ENCODE measurements around the gene LMCD1.
"Not testable (repeated sequence)": the region's sequence is repeated elsewhere in the genome, so short reads cannot be mapped to it uniquely, and the experiment has no call there.

The LMCD1 gene

DNA sequence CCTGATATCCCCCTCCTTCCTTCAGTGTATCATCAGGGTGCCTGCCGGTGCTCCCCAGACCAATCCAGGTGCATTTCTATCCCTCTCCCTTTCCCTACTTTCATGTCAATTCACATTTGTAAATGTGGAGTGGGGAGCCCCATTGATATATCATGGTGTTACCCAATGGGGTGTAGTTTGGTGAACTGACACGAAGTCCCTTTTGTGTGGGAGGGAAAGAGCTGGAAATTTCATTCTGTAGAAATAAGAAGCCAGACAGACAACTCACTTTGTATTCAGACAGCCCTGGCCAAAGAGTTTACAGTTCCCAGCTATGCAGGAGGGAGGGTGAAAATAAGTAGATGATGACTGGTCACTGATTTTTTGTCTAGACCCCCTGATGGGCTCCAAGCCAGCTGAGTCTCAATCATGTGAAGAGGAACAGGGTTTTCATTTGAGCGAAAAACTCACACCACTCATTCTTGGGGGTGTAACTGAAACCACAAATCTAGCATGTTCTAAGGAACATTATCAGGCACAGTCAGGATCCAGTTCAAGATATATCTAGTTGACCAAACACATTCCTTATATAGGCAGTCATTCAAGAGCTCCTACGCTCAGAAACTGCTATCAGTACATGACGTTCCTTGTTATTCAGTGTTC, 58.9 kb downstream of the LMCD1 start:
- DNase-seq (ENCODE audit: low read depth in 2 of 2): no peak

DNA sequence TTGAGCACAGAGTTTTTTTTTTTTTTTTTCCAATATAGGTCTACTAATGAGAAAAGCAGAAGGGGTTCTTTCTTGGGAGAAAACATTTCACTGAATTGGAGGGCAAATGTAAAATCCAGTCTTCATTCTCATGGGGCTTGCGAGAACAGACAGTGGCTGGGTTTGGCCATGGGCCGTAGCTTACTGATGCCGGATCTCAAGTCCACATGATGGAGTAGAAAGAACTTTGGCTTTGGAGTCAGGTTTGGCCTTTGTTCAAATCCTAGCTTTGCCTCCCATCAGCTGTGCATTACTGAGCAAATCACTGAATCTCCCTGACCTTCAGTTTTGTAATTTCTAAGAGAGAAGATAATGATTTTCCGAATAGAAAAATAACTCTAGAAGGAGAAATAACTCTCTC, 59.7 kb downstream of the LMCD1 start:
- DNase-seq (ENCODE audit: low read depth in 2 of 2): no peak

GRCh38 chr3:8562081-8562595, 60.5 kb downstream of the LMCD1 start:
- no peak for DNase-seq (ENCODE audit: low read depth in 2 of 2)

- DNase-seq (ENCODE audit: low read depth in 2 of 2): no peak
Observed at GRCh38 chr3:8563146-8563545, 61.5 kb downstream of the LMCD1 start.

DNA sequence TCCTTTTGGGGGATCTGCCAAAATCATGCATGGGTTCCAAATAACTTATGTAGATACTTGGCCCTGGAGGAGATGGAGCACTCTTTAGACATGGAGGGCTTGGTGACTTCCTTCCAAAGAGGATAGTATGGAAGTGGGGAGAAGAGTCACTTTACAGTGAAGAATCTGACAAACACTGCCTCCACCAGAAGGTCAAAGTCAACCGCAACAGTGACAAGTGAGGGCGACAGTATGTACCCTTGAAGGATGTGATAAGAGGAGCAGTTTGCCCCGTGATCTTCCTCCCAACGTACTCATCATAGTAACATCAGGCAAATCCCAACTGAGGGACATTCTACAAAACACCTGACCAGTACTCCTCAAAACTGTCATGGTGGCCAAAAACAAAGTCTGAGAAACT, 62.0 kb downstream of the LMCD1 start:
- no peak for DNase-seq (ENCODE audit: low read depth in 2 of 2)

- no peak for DNase-seq (ENCODE audit: low read depth in 2 of 2)
Observed at GRCh38 chr3:8565376-8565775, 63.8 kb downstream of the LMCD1 start.

DNA sequence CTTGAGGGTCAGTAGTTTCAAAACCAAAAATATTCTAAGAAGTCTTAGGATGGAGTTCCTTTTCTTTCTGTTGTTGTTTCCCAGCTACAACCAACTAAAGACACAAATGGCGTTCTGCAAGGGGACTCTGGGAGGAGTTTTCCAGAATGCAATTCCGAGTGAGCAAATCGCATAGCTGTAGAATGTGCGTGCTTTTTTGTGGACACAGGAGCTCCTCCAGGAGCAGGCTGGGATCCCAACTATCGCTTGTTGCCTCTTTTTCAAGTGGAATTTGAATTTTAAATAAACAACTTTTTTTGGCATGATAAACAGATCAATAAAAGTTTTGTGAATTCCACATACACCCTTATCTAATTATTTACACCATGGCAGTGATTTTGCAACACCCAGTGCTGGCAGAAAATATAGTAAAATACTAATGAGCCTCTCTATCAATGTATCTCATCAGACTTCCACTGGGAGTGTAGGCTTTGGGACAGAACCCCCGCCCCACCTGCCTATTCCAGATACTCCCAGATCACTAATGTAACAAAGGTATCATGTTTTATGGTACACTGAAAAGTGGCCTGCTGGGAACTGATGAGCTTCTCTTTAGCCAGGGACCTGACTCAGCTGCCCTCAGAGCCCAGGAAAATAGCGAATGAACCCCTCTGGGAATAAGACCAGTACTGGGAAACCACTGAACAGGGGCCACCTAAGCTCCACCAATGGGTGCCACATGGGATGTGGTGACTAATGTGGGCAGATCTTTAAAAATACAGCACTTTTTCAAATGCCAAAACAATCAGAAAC, 66.4 kb downstream of the LMCD1 start:
- no peak for DNase-seq (ENCODE audit: low read depth in 2 of 2)

GRCh38 chr3:8571256-8571655, 69.6 kb downstream of the LMCD1 start:
- no peak for DNase-seq (ENCODE audit: low read depth in 2 of 2)

- DNase-seq (ENCODE audit: low read depth in 2 of 2): no peak
Observed at GRCh38 chr3:8573342-8573926, 71.8 kb downstream of the LMCD1 start.

GRCh38 chr3:8574040-8574669, 72.5 kb downstream of the LMCD1 start:
- DNase-seq (ENCODE audit: low read depth in 2 of 2): no peak

DNA sequence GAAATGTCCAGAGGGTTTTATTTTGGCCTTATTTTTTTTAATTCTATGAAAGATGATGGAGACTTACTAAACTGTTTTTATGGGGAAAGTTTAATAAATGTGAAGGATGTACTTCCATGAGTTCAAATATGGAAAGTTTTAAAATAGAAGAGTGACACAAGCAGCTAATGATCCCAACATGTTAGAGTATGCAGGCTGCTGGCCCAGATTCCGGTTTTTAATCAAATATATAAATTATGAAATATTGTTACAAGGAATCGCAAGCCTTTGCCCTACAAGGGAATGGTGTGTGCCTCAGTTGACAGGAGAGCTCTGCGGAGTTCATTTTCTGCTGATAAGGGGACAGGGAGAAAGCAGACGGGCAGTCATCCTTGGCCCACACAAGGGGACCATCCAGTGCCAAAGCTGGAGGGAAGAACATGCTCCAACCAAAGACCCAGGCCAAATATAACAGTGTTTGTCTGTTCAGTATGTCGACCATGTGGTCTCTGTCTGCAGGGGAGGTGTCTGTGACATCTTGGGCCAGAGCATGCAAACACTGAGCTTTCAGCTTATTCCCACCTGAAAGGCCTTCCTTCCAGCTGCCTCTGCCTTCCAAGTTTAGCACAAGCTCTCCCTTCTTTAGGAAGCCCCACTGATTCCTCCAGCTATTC, 73.2 kb downstream of the LMCD1 start:
- no peak for DNase-seq (ENCODE audit: low read depth in 2 of 2)

GRCh38 chr3:8575364-8576104, 73.9 kb downstream of the LMCD1 start:
- DNase-seq (ENCODE audit: low read depth in 2 of 2): no peak

DNA sequence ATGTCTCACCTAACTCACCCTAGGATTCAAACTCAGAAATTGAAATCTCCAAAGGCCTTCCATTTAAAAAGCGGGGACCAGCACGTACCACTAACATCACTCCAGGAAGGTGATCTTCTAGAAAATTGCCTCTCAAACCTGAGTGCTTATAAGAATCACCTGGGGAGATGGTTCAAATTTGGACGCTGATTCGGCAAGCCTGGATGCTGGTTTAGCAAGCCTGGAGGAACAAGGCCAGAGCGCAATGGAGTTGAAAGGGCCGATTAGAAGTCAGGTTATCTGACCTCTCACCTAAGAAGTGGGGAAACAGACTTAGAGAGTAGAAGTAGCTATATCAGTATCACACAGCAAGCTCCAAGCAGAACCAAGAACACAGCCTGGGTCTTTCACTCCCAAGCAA, 74.8 kb downstream of the LMCD1 start:
- DNase-seq (ENCODE audit: low read depth in 2 of 2): no peak

DNA sequence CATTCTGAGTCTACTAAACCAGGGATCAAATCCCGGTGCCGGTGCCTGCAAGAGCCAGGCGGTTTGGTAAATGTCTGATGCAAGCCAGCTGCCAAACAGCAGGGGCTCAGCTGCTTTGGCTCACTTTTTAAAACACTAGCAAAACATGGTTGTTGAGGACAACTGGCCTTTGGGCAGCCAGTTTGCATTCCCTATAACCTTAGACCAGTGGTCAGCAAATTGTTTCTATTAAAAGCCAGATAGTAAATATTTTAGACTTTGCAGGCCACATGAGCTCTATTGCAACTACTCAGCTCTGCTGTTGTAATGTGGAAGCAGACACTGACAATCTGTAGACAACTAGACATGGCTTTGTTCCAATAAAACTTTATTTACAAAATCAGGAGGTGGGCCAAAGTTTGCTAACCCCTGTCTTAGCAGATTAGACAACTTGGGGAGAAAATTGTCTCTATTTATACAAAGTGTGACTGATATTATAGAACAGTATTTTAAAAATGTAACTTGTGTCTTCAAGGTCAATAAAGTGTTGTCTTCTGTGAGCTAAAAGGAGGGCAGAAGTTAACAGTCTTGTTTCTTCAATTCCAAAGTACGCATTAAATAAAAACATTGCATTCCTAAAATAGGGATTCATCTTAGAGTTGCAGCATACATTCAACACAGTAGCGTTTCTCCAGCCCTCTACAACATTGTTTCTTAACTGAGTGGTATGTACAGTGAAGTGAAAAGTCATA, 75.4 kb downstream of the LMCD1 start:
- DNase-seq (ENCODE audit: low read depth in 2 of 2): no peak

DNA sequence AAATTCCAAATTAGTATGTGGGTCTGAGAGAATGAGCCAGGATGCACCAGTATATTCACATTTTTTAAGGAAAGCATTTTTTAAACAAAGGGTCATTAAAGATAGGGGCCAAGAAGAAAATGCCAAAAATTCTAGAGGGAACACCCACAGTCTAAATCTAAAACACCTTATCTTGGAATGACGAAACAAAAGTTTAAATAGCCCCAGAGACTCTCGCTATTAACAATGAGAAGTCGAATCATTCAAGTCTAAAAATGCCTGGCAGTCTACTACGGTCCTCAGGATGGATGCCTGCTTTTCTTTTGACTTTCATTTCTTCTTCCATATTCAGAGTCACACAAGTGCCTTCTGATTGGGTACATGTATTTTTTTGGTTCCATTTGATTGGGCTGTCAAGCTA, 76.7 kb downstream of the LMCD1 start:
- DNase-seq (ENCODE audit: low read depth in 2 of 2): no peak

- DNase-seq (ENCODE audit: low read depth in 2 of 2): no peak
Observed at GRCh38 chr3:8579096-8579495, 77.5 kb downstream of the LMCD1 start.

DNA sequence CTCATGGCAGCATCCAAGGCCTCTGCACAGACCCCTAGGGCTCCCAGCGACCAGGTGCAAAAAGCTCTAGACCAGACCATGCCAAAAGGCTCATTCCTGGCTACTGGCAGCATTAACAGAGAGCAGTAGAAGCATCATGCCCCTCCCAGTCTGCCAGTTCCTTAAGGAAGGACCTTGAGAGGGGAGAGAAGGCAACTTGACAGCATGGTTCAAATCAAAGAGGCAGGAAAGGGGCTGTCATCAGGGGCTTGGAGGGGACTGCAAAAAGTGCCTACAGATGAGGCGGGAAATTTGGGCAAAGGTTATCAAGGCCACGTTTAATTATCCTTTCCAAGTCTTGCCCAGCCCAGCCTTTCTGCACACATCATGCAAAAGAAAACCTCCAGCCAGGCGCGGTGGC, 78.3 kb downstream of the LMCD1 start:
- DNase-seq (ENCODE audit: low read depth in 2 of 2): no peak

DNA sequence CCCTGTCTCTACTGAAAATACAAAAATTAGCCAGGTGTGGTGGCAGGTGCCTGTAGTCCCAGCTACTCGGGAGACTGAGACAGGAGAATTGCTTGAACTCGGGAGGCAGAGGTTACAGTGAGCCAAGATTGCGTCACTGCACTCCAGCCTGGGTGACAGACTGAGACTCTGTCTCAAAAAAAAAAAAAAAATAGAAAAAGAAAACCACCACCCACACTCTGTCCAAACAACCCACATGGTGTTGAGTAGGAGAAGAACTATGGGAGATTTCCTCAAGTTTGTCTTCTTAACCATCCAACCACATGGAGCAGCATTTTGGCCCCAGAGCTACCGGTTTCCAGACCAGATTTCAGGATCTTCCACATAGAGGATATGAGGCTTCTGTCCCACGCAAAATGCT, 78.8 kb downstream of the LMCD1 start:
- DNase-seq (ENCODE audit: low read depth in 2 of 2): not testable (repeated sequence)

- no peak for DNase-seq (ENCODE audit: low read depth in 2 of 2)
Observed at GRCh38 chr3:8581373-8581772, 79.8 kb downstream of the LMCD1 start.

DNA sequence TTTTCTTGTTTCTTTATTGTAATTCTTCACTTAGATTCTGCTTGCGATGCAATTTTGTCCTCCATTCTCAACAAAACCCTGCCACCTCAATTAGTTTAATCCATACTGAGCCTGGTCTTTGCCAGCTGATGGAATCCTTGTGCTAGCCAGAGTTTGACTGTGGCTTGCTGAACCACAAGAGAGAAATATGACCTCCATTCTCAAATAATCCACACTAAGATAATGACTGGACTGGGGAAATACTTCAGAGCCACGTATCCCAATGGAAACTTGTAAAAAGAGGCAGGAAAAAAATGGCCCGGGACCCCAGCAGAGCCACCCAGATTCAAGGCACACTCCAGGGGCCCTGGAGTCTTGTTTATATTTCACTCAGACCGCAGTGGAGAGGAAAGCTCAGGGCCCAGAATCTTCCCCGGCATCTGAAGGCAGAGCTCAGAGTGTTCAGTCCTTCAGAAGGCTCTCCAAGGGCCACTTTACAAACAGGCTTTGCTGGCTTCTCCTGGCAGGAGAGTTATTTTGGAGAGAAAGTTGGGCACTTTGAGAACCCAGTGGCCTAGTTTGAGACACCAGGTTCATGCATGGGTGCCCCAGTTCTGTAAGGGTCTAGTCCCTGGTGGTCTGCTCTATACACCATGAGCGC, 80.3 kb downstream of the LMCD1 start:
- no peak for DNase-seq (ENCODE audit: low read depth in 2 of 2)

All from stimulated activated CD4-positive, alpha-beta T cell treated with anti-CD3 and anti-CD28 coated beads, Interleukin-1b, Interleukin-23, amount 100 ng/mL, for 4 hours (primary cell).